ENCODE measurements around the gene KIF5B. TPM values are rescaled to one million over a fixed set of nuclear protein-coding genes. Genes with fewer than 3 reads are reported as not detected.
A peak's percentile ranks its signal among the peaks of the same experiment; 100 is the strongest.

The KIF5B gene
- total RNA-seq, 1 experiment from 2014 or later, result 70.5 TPM

GRCh38 chr10:31975157-31975765, 81.0 kb downstream of the KIF5B start:
- Histone ChIP-seq H3K4ac (ENCODE audit: low read depth, low read length) (no peak overlapping the region), H3K79me2 (ENCODE audit: insufficient read depth, low read length) (no peaks in the 10 kb centered on the region), H2BK20ac (ENCODE audit: low read depth, low read length, poor library complexity, severe bottlenecking) (no peak overlapping the region), H3K9me3 (ENCODE audit: control insufficient read depth, low read depth, low read length) (no peaks in the 10 kb centered on the region), H4K8ac (replicated peaks; ENCODE audit: insufficient read length, low read depth, low read length) (no peak overlapping the region), H2BK5ac (ENCODE audit: insufficient read length, low read length) (no peak overlapping the region), H4K20me1 (ENCODE audit: control insufficient read depth, insufficient read depth, insufficient read length) (no peaks in the 10 kb centered on the region), H3K79me1 (ENCODE audit: insufficient read depth, low read depth, low read length, poor library complexity, severe bottlenecking) (no peaks in the 10 kb centered on the region), H3K4me1 (ENCODE audit: insufficient read depth, low read length) (peaks cover 9% of the 10 kb centered on the region; the same call in 1 of the 2 replicates), H3K9ac (ENCODE audit: extremely low read depth, insufficient read length, low read length) (no peak overlapping the region), H4K91ac (ENCODE audit: insufficient read length, low read depth, low read length) (no peak overlapping the region), H3K14ac (ENCODE audit: insufficient read depth, low read length) (no peak overlapping the region), H2BK120ac (ENCODE audit: low read depth, low read length, poor library complexity, severe bottlenecking) (no peak overlapping the region), H4K5ac (ENCODE audit: insufficient read length, low read depth, low read length) (no peak overlapping the region), H3K4me2 (ENCODE audit: insufficient read depth, insufficient read length, low read length) (no peak overlapping the region), H3K23me2 (ENCODE audit: insufficient read length, low read depth, low read length, poor library complexity, severe bottlenecking) (no peaks in the 10 kb centered on the region), H3K27me3 (ENCODE audit: insufficient read depth, low read length) (no peaks in the 10 kb centered on the region), H3K18ac (ENCODE audit: insufficient read length, low read depth, low read length) (no peak overlapping the region), H2AK5ac (ENCODE audit: insufficient read length, low read length) (no peak overlapping the region), H3K27ac (ENCODE audit: insufficient read length, low read depth, low read length) (no peak overlapping the region), H2BK15ac (ENCODE audit: low read depth, low read length) (no peak overlapping the region), H2BK12ac (ENCODE audit: insufficient read length, low read depth, low read length) (no peak overlapping the region), H3K23ac (ENCODE audit: insufficient read length, low read depth, low read length) (no peak overlapping the region), H3K56ac (ENCODE audit: insufficient read length, low read depth, low read length) (no peak overlapping the region), H3T11ph (ENCODE audit: low read length) (no peak overlapping the region), H2AFZ (ENCODE audit: low read length) (no peak overlapping the region)
- Mint-ChIP-seq H3K27ac (peak overlapping the region; percentile 7 to 79 (median 74); a peak in 5 of 7 replicates), H3K9me3 (peaks cover 7 to 11% of the 10 kb centered on the region in 2 experiments; a peak in 4 of 5 replicates), H3K36me3 (ENCODE audit: insufficient read depth in 1 of 3, low read depth in 3 of 3) (peaks cover 0 to 13% (median 9%) of the 10 kb centered on the region in 3 experiments; a peak in 5 of 7 replicates), H3K4me3 (no peak overlapping the region), H3K4me1 (peaks cover 16 to 21% of the 10 kb centered on the region in 2 experiments), H3K27me3 (ENCODE audit: low read depth) (no peaks in the 10 kb centered on the region)
- no peak for TF ChIP-seq CTCF (conservative IDR thresholded peaks at IDR 0.05)
- WGBS (ENCODE audit: extremely low coverage, insufficient read length, low lambda C conversion rate), result no CpG with 5 or more reads among the region's 6 CpGs
- peak; percentile 37 for DNase-seq

All from H9 (cell line).